Activated T-helper 17 cell treated with anti-CD3 and anti-CD28 coated beads, Interleukin-2, amount 50 U/mL, for 72 hours (primary cell): Measurements from ENCODE around the gene C16orf74. TPM values are rescaled to one million over a fixed set of nuclear protein-coding genes. Genes with fewer than 3 reads are reported as not detected.

Experiments used
- ATAC-seq: fragments of 150-1000 bp; cut with Tn5 transposase; replicated peaks from 2 replicates; pipeline ENCODE4 v1.10.0; 2021; ENCODE audit warnings: mild to moderate bottlenecking, moderate library complexity
- H3K27ac Mint-ChIP-seq: one replicate; pipeline ENCODE4 v1.8.0; 2022; ENCODE audit warnings: mixed read lengths
- H3K27me3 Mint-ChIP-seq: one replicate; pipeline ENCODE4 v1.8.0; 2022; ENCODE audit warnings: mixed read lengths
- H3K36me3 Mint-ChIP-seq: one replicate; pipeline ENCODE4 v1.8.0; 2022; ENCODE audit warnings: low read depth, mild to moderate bottlenecking, mixed read lengths
- H3K4me1 Mint-ChIP-seq: one replicate; pipeline ENCODE4 v1.8.0; 2022; ENCODE audit warnings: mixed read lengths
- H3K4me3 Mint-ChIP-seq: one replicate; pipeline ENCODE4 v1.8.0; 2022; ENCODE audit warnings: mild to moderate bottlenecking, mixed read lengths
- H3K9me3 Mint-ChIP-seq: one replicate; pipeline ENCODE4 v1.8.0; 2022; ENCODE audit warnings: mixed read lengths
- total RNA-seq, 2 donors: library from RNA; stranded (reverse); gene quantifications; one replicate each; pipeline ENCODE4 v1.2.3, GENCODE V29; 2022

C16orf74 gene
- total RNA-seq, 2 donors from 2014 or later: 0.35 TPM; not detected in 1

GRCh38 chr16:85763616-85764015, 12.7 kb upstream of the C16orf74 start:
- no peaks in the 10 kb centered on the region for H3K9me3 Mint-ChIP-seq
- H3K4me3 Mint-ChIP-seq: no peak overlapping the region
- no peaks in the 10 kb centered on the region for H3K36me3 Mint-ChIP-seq
- no peaks in the 10 kb centered on the region for H3K4me1 Mint-ChIP-seq
- no peak overlapping the region for H3K27ac Mint-ChIP-seq
- no peak for ATAC-seq
- H3K27me3 Mint-ChIP-seq: peaks cover 24% of the 10 kb centered on the region

- Mint-ChIP-seq H3K4me1 (no peaks in the 10 kb centered on the region), H3K4me3 (no peak overlapping the region), H3K27ac (no peak overlapping the region), H3K36me3 (no peaks in the 10 kb centered on the region), H3K9me3 (no peaks in the 10 kb centered on the region), H3K27me3 (peaks cover 25% of the 10 kb centered on the region)
- ATAC-seq: no peak
Observed at GRCh38 chr16:85762970-85763369, 12.1 kb upstream of the C16orf74 start.

- H3K27ac Mint-ChIP-seq: no peak overlapping the region
- ATAC-seq: no peak
- peaks cover 22% of the 10 kb centered on the region for H3K27me3 Mint-ChIP-seq
- H3K36me3 Mint-ChIP-seq: no peaks in the 10 kb centered on the region
- peaks cover 4% of the 10 kb centered on the region for H3K4me1 Mint-ChIP-seq
- H3K9me3 Mint-ChIP-seq: no peaks in the 10 kb centered on the region
- H3K4me3 Mint-ChIP-seq: no peak overlapping the region
Observed at GRCh38 chr16:85761861-85762260, 11.0 kb upstream of the C16orf74 start.

- H3K27ac Mint-ChIP-seq: no peak overlapping the region
- no peaks in the 10 kb centered on the region for H3K9me3 Mint-ChIP-seq
- no peaks in the 10 kb centered on the region for H3K36me3 Mint-ChIP-seq
- peaks cover 4% of the 10 kb centered on the region for H3K4me1 Mint-ChIP-seq
- no peak overlapping the region for H3K4me3 Mint-ChIP-seq
- no peak for ATAC-seq
- peaks cover 22% of the 10 kb centered on the region for H3K27me3 Mint-ChIP-seq
Observed at GRCh38 chr16:85759631-85760419, 8.9 kb upstream of the C16orf74 start.

GRCh38 chr16:85759136-85759535, 8.2 kb upstream of the C16orf74 start:
- no peaks in the 10 kb centered on the region for H3K9me3 Mint-ChIP-seq
- H3K36me3 Mint-ChIP-seq: no peaks in the 10 kb centered on the region
- no peak overlapping the region for H3K4me3 Mint-ChIP-seq
- H3K4me1 Mint-ChIP-seq: peaks cover 4% of the 10 kb centered on the region
- ATAC-seq: no peak
- H3K27me3 Mint-ChIP-seq: peaks cover 22% of the 10 kb centered on the region
- no peak overlapping the region for H3K27ac Mint-ChIP-seq

- H3K4me3 Mint-ChIP-seq: no peak overlapping the region
- peaks cover 4% of the 10 kb centered on the region for H3K4me1 Mint-ChIP-seq
- H3K27me3 Mint-ChIP-seq: peaks cover 25% of the 10 kb centered on the region
- ATAC-seq: peak; percentile 82
- no peak overlapping the region for H3K27ac Mint-ChIP-seq
- H3K9me3 Mint-ChIP-seq: no peaks in the 10 kb centered on the region
- no peaks in the 10 kb centered on the region for H3K36me3 Mint-ChIP-seq
Observed at GRCh38 chr16:85757341-85757822, 6.5 kb upstream of the C16orf74 start.

GRCh38 chr16:85755929-85756768, 5.3 kb upstream of the C16orf74 start:
- Mint-ChIP-seq H3K4me3 (no peak overlapping the region), H3K27ac (no peak overlapping the region), H3K36me3 (no peaks in the 10 kb centered on the region), H3K4me1 (peaks cover 4% of the 10 kb centered on the region), H3K27me3 (peaks cover 26% of the 10 kb centered on the region), H3K9me3 (no peaks in the 10 kb centered on the region)
- ATAC-seq: peak; percentile 36

- peaks cover 4% of the 10 kb centered on the region for H3K4me1 Mint-ChIP-seq
- H3K27me3 Mint-ChIP-seq: peaks cover 19% of the 10 kb centered on the region
- H3K36me3 Mint-ChIP-seq: no peaks in the 10 kb centered on the region
- no peak for ATAC-seq
- H3K9me3 Mint-ChIP-seq: no peaks in the 10 kb centered on the region
- H3K4me3 Mint-ChIP-seq: no peak overlapping the region
- H3K27ac Mint-ChIP-seq: no peak overlapping the region
Observed at GRCh38 chr16:85754413-85754812, 3.5 kb upstream of the C16orf74 start.

- no peak for ATAC-seq
- Mint-ChIP-seq H3K4me3 (no peak overlapping the region), H3K4me1 (peaks cover 4% of the 10 kb centered on the region), H3K27ac (no peak overlapping the region), H3K27me3 (peaks cover 15% of the 10 kb centered on the region), H3K9me3 (no peaks in the 10 kb centered on the region), H3K36me3 (no peaks in the 10 kb centered on the region)
Observed at GRCh38 chr16:85753976-85754375, 3.1 kb upstream of the C16orf74 start.

- Mint-ChIP-seq H3K27ac (no peak overlapping the region), H3K4me1 (peaks cover 4% of the 10 kb centered on the region), H3K36me3 (no peaks in the 10 kb centered on the region), H3K9me3 (no peaks in the 10 kb centered on the region), H3K27me3 (peaks cover 13% of the 10 kb centered on the region), H3K4me3 (no peak overlapping the region)
- no peak for ATAC-seq
Observed at GRCh38 chr16:85753559-85753958, 2.7 kb upstream of the C16orf74 start.

- H3K36me3 Mint-ChIP-seq: no peaks in the 10 kb centered on the region
- ATAC-seq: no peak
- no peak overlapping the region for H3K27ac Mint-ChIP-seq
- H3K9me3 Mint-ChIP-seq: no peaks in the 10 kb centered on the region
- no peak overlapping the region for H3K4me3 Mint-ChIP-seq
- H3K4me1 Mint-ChIP-seq: peaks cover 4% of the 10 kb centered on the region
- H3K27me3 Mint-ChIP-seq: peaks cover 15% of the 10 kb centered on the region
Observed at GRCh38 chr16:85752511-85753420, 1.9 kb upstream of the C16orf74 start.

- H3K4me3 Mint-ChIP-seq: peak overlapping the region; percentile 37
- H3K36me3 Mint-ChIP-seq: no peaks in the 10 kb centered on the region
- no peak overlapping the region for H3K27ac Mint-ChIP-seq
- no peaks in the 10 kb centered on the region for H3K4me1 Mint-ChIP-seq
- ATAC-seq: peak; percentile 66
- peaks cover 15% of the 10 kb centered on the region for H3K27me3 Mint-ChIP-seq
- H3K9me3 Mint-ChIP-seq: no peaks in the 10 kb centered on the region
Observed at GRCh38 chr16:85751698-85752501, 1.0 kb upstream of the C16orf74 start.

GRCh38 chr16:85750146-85750826, 610 bp downstream of the C16orf74 start:
- no peaks in the 10 kb centered on the region for H3K9me3 Mint-ChIP-seq
- H3K4me1 Mint-ChIP-seq: no peaks in the 10 kb centered on the region
- H3K27me3 Mint-ChIP-seq: peaks cover 15% of the 10 kb centered on the region
- H3K4me3 Mint-ChIP-seq: peak overlapping the region; percentile 68
- H3K36me3 Mint-ChIP-seq: no peaks in the 10 kb centered on the region
- ATAC-seq: no peak
- H3K27ac Mint-ChIP-seq: no peak overlapping the region
